LNCAP (cell line): Measurements from ENCODE around the gene MAPKBP1.

Source experiments
- CTCF ChIP-seq: fragments of 450-650 bp; IDR thresholded peaks from 2 replicates; pipeline ENCODE4 v1.5.1; 2017; ENCODE audit warnings: mild to moderate bottlenecking

MAPKBP1 gene

GRCh38 chr15:41855261-41855961 lies 81.1 kb downstream of the MAPKBP1 start:
- TF ChIP-seq CTCF = no peak

GRCh38 chr15:41856262-41856661 lies 82.0 kb downstream of the MAPKBP1 start:
- TF ChIP-seq CTCF = no peak

- no peak for TF ChIP-seq CTCF
These were observed 82.4 kb downstream of the MAPKBP1 start for GRCh38 chr15:41856716-41857115.

- no peak for TF ChIP-seq CTCF
These were observed 83.0 kb downstream of the MAPKBP1 start for GRCh38 chr15:41857316-41857715.

GRCh38 chr15:41858756-41859155 lies 84.5 kb downstream of the MAPKBP1 start:
- no peak for TF ChIP-seq CTCF

- TF ChIP-seq CTCF = no peak
These were observed 86.0 kb downstream of the MAPKBP1 start for GRCh38 chr15:41860049-41860828.

GRCh38 chr15:41861736-41862356 lies 87.6 kb downstream of the MAPKBP1 start:
- no peak for TF ChIP-seq CTCF
